Suprapubic skin (tissue), 4 donors: ENCODE results near the gene ENSA.
A peak's percentile ranks its signal among the peaks of the same experiment; 100 is the strongest.

Experiments used
- POLR2A ChIP-seq, 2 donors: fragments of 450-650 bp; IDR thresholded peaks; one replicate each; pipeline ENCODE4 v1.6.1; 2017; ENCODE audit warnings: antibody characterized with exemption in 2 of 2, mild to moderate bottlenecking in 2 of 2, moderate library complexity in 2 of 2
- POLR2AphosphoS5 ChIP-seq, 3 donors: sonication (generic); formaldehyde crosslinking; IDR thresholded peaks; one replicate each; pipeline ENCODE4 v1.6.1; 2017; ENCODE audit warnings: antibody characterized with exemption in 3 of 3

- TF ChIP-seq POLR2A (IDR thresholded peaks at IDR 0.05) (no peak), POLR2AphosphoS5 (IDR thresholded peaks at IDR 0.05) (peak in 1 of 3 donors; percentile 12)
These were observed 52.4 kb downstream of the ENSA start for GRCh38 chr1:150576794-150577556.
